ENCODE measurements around the gene VAC14. TPM values are rescaled to one million over a fixed set of nuclear protein-coding genes. Genes with fewer than 3 reads are reported as not detected.
"Not testable (repeated sequence)": the region's sequence is repeated elsewhere in the genome, so short reads cannot be mapped to it uniquely, and the experiment has no call there.

The VAC14 gene
- total RNA-seq, 2 experiments from 2014 or later = 26.7 to 28.0 TPM

- Mint-ChIP-seq H3K4me1 (peaks cover 61% of the 10 kb centered on the region), H3K4me3 (no peak overlapping the region), H3K36me3 (ENCODE audit: low read depth) (peaks cover 26% of the 10 kb centered on the region), H3K9me3 (peaks cover 2% of the 10 kb centered on the region), H3K27ac (no peak overlapping the region), H3K27me3 (no peaks in the 10 kb centered on the region)
- POLR2A ChIA-PET = no interaction called here
- DNase-seq = no peak
- CTCF ChIA-PET = no interaction called here
Measured at GRCh38 chr16:70744366-70744765, 56.6 kb downstream of the VAC14 start.

- H3K27me3 Mint-ChIP-seq = no peaks in the 10 kb centered on the region
- ChIA-PET CTCF (no interaction called here), POLR2A (no interaction called here)
- peaks cover 62% of the 10 kb centered on the region for H3K4me1 Mint-ChIP-seq
- peaks cover 2% of the 10 kb centered on the region for H3K9me3 Mint-ChIP-seq
- no peak overlapping the region for H3K4me3 Mint-ChIP-seq
- no peak overlapping the region for H3K27ac Mint-ChIP-seq
- DNase-seq = no peak
- H3K36me3 Mint-ChIP-seq (ENCODE audit: low read depth) = peaks cover 29% of the 10 kb centered on the region
Measured at GRCh38 chr16:70743791-70744190, 57.2 kb downstream of the VAC14 start.

GRCh38 chr16:70742967-70743366 is 58.0 kb downstream of the VAC14 start:
- peaks cover 64% of the 10 kb centered on the region for H3K4me1 Mint-ChIP-seq
- not testable (repeated sequence) for H3K9me3 Mint-ChIP-seq, H3K27me3 Mint-ChIP-seq, H3K4me3 Mint-ChIP-seq, DNase-seq
- peaks cover 32% of the 10 kb centered on the region for H3K36me3 Mint-ChIP-seq (ENCODE audit: low read depth)
- peak overlapping the region; percentile 26 for H3K27ac Mint-ChIP-seq
- ChIA-PET POLR2A (interaction anchor here (1.1 kb wide), 1 partner anchor 56 kb away, joined by 3 read pairs; no protein-coding TSS in a partner anchor), CTCF (interaction anchor here (0.6 kb wide), 1 partner anchor 1840 kb away, joined by 4 read pairs; no protein-coding TSS in a partner anchor)

GRCh38 chr16:70741783-70742125 is 59.2 kb downstream of the VAC14 start:
- H3K27ac Mint-ChIP-seq = peak overlapping the region; percentile 10
- no peak for DNase-seq
- H3K4me1 Mint-ChIP-seq = peaks cover 64% of the 10 kb centered on the region
- POLR2A ChIA-PET = no interaction called here
- no peak overlapping the region for H3K4me3 Mint-ChIP-seq
- no peaks in the 10 kb centered on the region for H3K27me3 Mint-ChIP-seq
- CTCF ChIA-PET = no interaction called here
- H3K9me3 Mint-ChIP-seq = peaks cover 2% of the 10 kb centered on the region
- H3K36me3 Mint-ChIP-seq (ENCODE audit: low read depth) = peaks cover 35% of the 10 kb centered on the region

- H3K36me3 Mint-ChIP-seq (ENCODE audit: low read depth) = peaks cover 36% of the 10 kb centered on the region
Measured at GRCh38 chr16:70740914-70741782, 59.8 kb downstream of the VAC14 start.

GRCh38 chr16:70740174-70740913 is 60.6 kb downstream of the VAC14 start:
- H3K27ac Mint-ChIP-seq = peak overlapping the region; percentile 99
- H3K4me1 Mint-ChIP-seq = peaks cover 62% of the 10 kb centered on the region
- no peak for DNase-seq
- ChIA-PET POLR2A (no interaction called here), CTCF (no interaction called here)
- H3K4me3 Mint-ChIP-seq = no peak overlapping the region
- H3K9me3 Mint-ChIP-seq = peaks cover 2% of the 10 kb centered on the region
- H3K36me3 Mint-ChIP-seq (ENCODE audit: low read depth) = peaks cover 37% of the 10 kb centered on the region
- no peaks in the 10 kb centered on the region for H3K27me3 Mint-ChIP-seq

More at GRCh38 chr16:70740914-70741782, 59.8 kb downstream of the VAC14 start:
- no peaks in the 10 kb centered on the region for H3K27me3 Mint-ChIP-seq
- H3K9me3 Mint-ChIP-seq = peaks cover 2% of the 10 kb centered on the region
- ChIA-PET POLR2A (no interaction called here), CTCF (no interaction called here)
- no peak overlapping the region for H3K4me3 Mint-ChIP-seq
- H3K27ac Mint-ChIP-seq = peak overlapping the region; percentile 58
- DNase-seq = no peak
- H3K4me1 Mint-ChIP-seq = peaks cover 64% of the 10 kb centered on the region

- H3K27me3 Mint-ChIP-seq = no peaks in the 10 kb centered on the region
- POLR2A ChIA-PET = interaction anchor here (0.9 to 2.0 kb wide), 2 partner anchors 11 to 61 kb away, joined by 3 to 6 read pairs; no protein-coding TSS in a partner anchor
- no peak for DNase-seq
- no peak overlapping the region for H3K4me3 Mint-ChIP-seq
- H3K27ac Mint-ChIP-seq = peak overlapping the region; percentile 99
- H3K9me3 Mint-ChIP-seq = peaks cover 2% of the 10 kb centered on the region
- CTCF ChIA-PET = interaction anchor here (1.2 to 1.5 kb wide), 2 partner anchors 10 to 52 kb away, joined by 3 to 6 read pairs; no protein-coding TSS in a partner anchor
- H3K36me3 Mint-ChIP-seq (ENCODE audit: low read depth) = peaks cover 40% of the 10 kb centered on the region
- H3K4me1 Mint-ChIP-seq = peaks cover 63% of the 10 kb centered on the region
Measured at GRCh38 chr16:70739389-70739788, 61.6 kb downstream of the VAC14 start.

- ChIA-PET CTCF (interaction anchor here (1.2 to 2.3 kb wide), 4 partner anchors 11 to 51 kb away, joined by 3 to 14 read pairs (median 5); no protein-coding TSS in a partner anchor), POLR2A (interaction anchor here (0.9 to 2.8 kb wide), 9 partner anchors 8 to 62 kb away, joined by 3 to 18 read pairs (median 4); no protein-coding TSS in a partner anchor)
- Mint-ChIP-seq H3K4me3 (peak overlapping the region; percentile 59), H3K9me3 (peaks cover under 1% of the 10 kb centered on the region), H3K27ac (peak overlapping the region; percentile 99), H3K36me3 (ENCODE audit: low read depth) (peaks cover 32% of the 10 kb centered on the region), H3K27me3 (no peaks in the 10 kb centered on the region), H3K4me1 (peaks cover 63% of the 10 kb centered on the region)
- peak; percentile 51 for DNase-seq
Measured at GRCh38 chr16:70738083-70738977, 62.6 kb downstream of the VAC14 start.

GRCh38 chr16:70737377-70738082 is 63.4 kb downstream of the VAC14 start:
- ChIA-PET POLR2A (interaction anchor here (0.6 to 2.8 kb wide), 9 partner anchors 9 to 82 kb away, joined by 3 to 18 read pairs (median 4); no protein-coding TSS in a partner anchor), CTCF (interaction anchor here (1.2 to 2.3 kb wide), 3 partner anchors 12 to 36 kb away, joined by 4 to 14 read pairs (median 6); no protein-coding TSS in a partner anchor)
- DNase-seq = peak; percentile 88
- H3K27ac Mint-ChIP-seq = peak overlapping the region; percentile 99
- peaks cover 27% of the 10 kb centered on the region for H3K36me3 Mint-ChIP-seq (ENCODE audit: low read depth)
- H3K4me1 Mint-ChIP-seq = peaks cover 63% of the 10 kb centered on the region
- peak overlapping the region; percentile 59 for H3K4me3 Mint-ChIP-seq
- H3K27me3 Mint-ChIP-seq = no peaks in the 10 kb centered on the region
- H3K9me3 Mint-ChIP-seq = no peaks in the 10 kb centered on the region

- Mint-ChIP-seq H3K4me3 (no peak overlapping the region), H3K9me3 (no peaks in the 10 kb centered on the region), H3K36me3 (ENCODE audit: low read depth) (peaks cover 22% of the 10 kb centered on the region), H3K4me1 (peaks cover 61% of the 10 kb centered on the region), H3K27ac (peak overlapping the region; percentile 99), H3K27me3 (no peaks in the 10 kb centered on the region)
- ChIA-PET CTCF (interaction anchor here (2.3 kb wide), 1 partner anchor 34 kb away, joined by 14 read pairs; no protein-coding TSS in a partner anchor), POLR2A (interaction anchor here (0.6 to 2.8 kb wide), 6 partner anchors 10 to 82 kb away, joined by 3 to 18 read pairs (median 4); no protein-coding TSS in a partner anchor)
- DNase-seq = no peak
Measured at GRCh38 chr16:70736465-70737376, 64.2 kb downstream of the VAC14 start.
